ENCODE results near the gene ERCC6. TPM values are rescaled to one million over a fixed set of nuclear protein-coding genes. Genes with fewer than 3 reads are reported as not detected.

Gene ERCC6
- 6.8 TPM for polyA plus RNA-seq (2012; ENCODE audit: insufficient read depth, insufficient read length)

DNA sequence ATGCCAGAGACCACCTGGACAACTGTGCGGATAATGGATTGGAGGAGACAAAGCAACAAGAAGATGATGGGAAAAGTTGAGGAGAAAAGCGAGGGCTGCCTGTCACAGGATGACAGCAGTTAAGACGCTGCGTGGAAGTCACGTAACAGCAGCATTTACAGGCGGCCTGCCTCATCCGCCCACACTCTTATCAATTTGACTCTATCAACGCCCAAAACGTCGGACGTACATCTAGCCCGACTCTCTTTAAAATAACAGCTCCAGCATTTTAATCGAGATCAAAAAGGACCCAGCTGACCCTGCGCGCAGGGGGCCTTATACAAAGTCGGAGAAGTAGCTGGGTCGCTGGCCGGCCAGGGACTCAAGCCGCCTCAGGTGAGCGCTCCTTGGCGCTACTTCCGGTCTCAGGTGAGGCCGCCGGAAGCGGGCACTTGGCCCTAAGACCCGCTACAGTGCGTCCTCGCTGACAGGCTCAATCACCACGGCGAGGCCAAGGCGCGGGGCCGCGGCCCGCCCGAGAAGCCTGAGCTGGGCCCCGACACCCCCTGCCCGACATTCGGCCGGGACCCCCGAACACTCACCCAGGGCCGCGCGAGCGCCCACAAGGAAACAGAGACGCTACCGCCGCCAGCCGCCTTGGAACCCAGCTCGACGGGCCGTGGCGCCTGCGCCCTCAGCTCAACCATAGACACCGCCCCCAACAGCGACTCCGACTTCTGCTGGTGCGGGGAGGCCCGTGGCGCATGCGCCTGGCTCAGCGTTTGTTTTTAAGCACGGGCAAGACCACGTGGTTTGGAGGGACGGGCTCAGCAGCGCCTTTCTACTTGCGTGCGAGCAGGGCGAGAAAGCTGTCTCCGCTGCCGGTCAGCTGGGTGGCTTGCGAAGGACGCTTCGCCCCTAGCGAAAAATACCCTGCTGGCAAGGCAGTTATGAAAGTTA is at the start of gene ERCC6:
Gene ERCC6, minus strand, starts transcription at position 741 of the 939 bp plus-strand sequence.
- DNase-seq (ENCODE audit: low read depth, low spot score): peak; percentile 94
- H3K4me3 ChIP-seq (ENCODE audit: low read length): peak within 1 kb of the TSS; percentile 80

DNA sequence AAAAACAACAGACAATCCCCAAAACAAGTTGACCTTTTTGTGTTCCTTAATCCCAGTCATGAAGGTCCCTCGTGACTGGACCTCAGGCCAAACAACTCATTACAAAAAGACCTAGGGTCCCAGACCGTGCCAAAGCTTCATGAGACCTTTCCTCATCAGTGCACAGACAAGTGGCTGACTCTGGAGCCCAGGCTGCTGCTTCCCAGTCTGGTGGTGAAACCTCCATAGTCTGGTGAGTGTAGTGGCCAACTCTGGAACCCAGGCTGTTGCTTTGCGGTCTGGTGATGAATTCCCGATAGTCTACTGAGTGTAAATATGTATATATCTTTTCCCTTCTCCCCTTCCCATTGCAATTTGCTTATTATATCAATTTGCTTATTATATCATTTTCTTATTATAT is 49.1 kb upstream of the ERCC6 start:
- no peak overlapping the region for H3K4me3 ChIP-seq (ENCODE audit: low read length)
- DNase-seq (ENCODE audit: low read depth, low spot score): no peak

DNA sequence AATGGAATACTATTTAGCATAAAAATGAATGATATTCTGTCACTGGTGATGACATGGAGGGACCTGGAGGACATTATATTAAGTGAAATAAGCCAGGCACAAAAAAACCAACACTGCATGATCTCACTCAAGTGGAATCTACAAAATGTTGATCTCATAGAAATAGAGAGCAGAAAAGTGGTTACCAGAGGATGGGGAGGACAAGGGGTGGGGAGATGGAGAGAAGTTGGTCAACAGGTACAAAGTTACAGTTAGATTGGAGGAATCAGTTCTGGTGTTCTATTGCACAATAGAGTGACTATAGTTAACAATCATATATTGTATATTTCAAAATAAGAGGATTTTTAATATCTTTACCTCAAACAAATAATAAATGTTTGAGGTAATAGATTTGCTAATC is 46.5 kb upstream of the ERCC6 start:
- DNase-seq (ENCODE audit: low read depth, low spot score): no peak

DNA sequence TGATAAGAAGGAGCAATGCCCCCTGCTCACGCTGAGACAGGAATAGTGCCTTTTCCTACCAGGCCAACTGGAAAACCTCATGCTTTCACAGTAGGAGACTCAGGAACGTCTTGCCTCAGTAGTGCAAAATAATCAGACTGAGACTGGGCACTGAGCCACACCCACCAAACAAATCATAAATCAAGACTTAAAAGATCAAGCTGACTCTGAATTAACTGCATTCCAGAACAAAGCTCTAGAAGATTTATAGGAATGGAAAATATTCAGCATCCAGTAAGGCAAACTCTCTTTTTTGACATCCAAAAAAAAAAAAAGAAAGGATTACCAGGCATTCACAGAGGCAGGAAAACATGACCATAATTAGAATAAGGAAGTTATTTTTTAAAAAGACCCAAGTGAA is 40.7 kb upstream of the ERCC6 start:
- DNase-seq (ENCODE audit: low read depth, low spot score): no peak
- no peak overlapping the region for H3K4me3 ChIP-seq (ENCODE audit: low read length)

More for the DNA sequence above, 46.5 kb upstream of the ERCC6 start:
- no peak overlapping the region for H3K4me3 ChIP-seq (ENCODE audit: low read length)

DNA sequence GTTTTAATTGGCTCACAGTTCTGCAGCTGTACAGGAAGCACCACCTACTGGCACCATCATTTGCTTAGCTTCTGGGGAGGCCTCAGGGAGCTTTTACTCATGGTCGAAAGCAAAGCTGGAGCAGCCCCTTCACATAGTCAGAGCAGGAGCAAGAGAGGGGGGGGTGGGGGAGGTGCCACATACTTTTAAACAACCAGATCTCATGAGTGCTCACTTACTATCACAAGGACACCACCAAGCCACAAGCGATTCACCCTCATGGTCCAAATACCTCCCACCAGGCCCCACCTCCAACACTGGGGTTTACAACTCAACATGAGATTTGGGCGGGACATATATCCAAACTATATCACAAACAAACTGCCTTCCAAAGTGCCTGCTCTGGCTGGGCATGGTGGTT is 39.5 kb upstream of the ERCC6 start:
- DNase-seq (ENCODE audit: low read depth, low spot score): no peak
- H3K4me3 ChIP-seq (ENCODE audit: low read length): no peak overlapping the region

DNA sequence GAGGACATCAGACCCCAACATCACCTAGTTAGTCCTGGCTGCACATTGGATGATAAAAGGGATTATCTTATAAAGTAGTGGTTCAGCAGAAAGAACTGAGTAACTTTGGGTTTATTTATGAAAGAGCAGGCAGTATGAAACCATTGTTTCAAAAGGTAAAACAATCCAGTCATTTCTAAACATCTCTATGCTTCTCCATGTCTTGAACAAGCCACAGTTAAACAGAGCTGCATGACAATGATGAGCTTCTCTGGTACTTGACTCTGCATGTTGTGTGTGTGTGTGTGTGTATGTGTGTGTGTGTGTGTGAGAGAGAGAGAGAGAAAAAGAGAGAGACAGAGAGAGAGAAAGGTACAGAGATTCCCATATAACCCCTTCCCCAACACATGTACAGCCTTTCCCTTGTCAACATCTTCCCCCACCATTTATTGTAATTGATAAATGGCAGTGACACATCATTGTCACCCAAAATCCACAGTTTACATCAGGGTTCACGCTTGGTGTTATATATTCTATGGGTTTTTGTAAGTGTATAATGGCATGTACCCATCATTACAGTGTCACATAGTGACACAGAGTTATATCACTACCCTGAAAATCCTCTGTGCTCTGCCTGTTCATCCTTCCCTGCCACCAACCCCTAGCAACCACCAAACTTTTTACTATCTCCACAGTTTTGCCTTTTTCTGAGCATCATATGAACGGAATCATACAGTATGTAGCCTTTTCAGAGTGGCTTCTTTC is 38.4 kb upstream of the ERCC6 start:
- DNase-seq (ENCODE audit: low read depth, low spot score): no peak
- H3K4me3 ChIP-seq (ENCODE audit: low read length): no peak overlapping the region

DNA sequence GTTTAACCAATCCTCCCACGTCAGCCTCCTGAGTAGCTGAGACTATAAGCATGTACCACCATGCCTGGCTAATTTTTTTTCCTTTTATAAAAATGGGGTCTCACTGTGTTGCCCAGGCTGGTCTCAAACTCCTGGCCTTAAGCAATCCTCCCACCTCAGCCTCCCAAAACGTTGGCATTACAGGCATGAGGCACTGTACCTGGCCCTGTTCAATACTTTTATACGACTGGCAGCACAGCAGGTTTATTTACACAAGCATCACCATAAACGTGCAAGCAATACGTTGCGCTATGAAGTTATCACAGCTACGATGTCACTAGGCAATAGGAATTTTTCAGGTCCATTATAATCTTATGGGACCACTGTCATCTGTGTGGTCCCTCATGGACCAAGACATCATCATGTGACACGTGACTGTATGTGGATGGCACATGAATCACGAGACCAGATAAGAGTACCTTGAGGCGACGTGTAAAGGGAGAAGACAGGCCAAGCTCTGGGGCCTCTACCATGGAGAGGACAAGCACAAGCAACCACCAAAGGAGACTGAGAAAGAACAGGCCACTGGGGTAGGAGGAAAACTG is 36.7 kb upstream of the ERCC6 start:
- no peak for DNase-seq (ENCODE audit: low read depth, low spot score)
- no peak overlapping the region for H3K4me3 ChIP-seq (ENCODE audit: low read length)

DNA sequence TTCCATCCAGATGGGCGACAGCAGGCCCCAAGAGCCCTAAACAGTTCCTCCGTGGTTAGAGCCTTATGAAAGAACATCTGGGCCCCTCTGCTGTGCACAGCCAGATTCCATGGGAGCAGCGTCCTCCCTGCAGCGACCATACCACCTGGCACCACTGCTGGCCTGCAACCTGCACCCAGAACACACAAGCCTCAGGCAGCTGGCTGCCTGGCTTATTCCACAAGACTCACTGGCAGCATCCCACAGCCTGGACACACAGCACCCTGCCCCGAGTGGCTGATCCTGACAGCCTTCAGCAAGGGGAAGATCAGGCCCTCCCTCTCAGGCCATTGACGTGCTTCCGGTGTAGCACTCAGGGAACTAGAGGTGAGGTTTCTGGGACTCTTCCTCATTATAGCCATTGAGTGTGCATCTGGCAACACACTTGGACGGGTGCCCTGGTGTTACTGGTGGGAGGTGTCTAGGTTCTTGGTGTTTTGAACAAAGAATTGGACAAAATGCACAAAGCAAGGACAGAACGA is 33.7 kb upstream of the ERCC6 start:
- no peak for DNase-seq (ENCODE audit: low read depth, low spot score)

DNA sequence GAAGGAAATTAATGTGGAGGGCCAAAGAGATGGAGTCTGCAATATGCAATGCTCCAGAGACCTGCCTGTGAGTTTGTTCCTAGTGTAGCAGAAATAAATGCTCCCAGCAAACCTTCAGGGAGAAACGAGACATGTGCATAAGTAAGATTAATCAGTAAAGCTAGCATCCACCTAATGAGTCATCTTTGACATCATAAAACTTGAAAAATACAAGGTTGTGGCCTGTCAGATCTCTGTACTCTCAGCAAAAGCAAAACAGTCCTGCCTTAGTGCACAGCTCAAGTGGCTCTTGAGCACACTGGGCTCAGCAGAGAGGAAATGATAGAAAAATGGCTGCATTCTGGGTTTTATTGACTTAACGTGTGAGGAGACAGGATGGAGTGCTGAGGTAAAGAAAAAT is 32.5 kb upstream of the ERCC6 start:
- no peak for DNase-seq (ENCODE audit: low read depth, low spot score)
- no peak overlapping the region for H3K4me3 ChIP-seq (ENCODE audit: low read length)

More for the DNA sequence above, 33.7 kb upstream of the ERCC6 start:
- H3K4me3 ChIP-seq (ENCODE audit: low read length): no peak overlapping the region

DNA sequence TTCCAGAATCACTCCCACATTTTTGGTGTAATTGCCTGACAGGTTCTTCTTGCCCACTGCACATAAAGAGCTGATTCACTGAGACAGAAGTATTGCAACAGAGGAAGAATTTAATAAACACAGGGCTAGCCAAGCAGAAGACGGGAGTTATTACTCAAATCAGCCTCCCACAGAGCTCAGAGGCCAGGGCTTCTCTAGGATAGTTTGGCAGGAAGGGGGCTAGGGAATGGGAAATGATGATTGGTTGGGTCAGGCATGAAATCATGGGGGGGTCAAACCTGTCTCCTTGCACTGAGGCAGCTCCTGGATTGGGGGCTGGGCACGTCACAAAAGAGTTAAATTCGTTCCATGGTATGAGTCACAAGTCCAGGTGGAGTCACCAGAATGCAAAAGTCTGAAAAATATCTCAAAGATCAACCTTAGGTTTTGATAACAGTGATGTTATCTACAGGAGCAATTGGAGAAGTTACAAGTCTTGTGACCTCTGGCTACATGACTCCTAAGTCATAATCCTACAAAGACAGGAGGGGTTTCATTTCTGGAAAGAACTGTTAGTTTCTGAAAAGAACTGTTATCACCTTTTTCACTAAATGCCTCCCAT is 30.2 kb upstream of the ERCC6 start:
- H3K4me3 ChIP-seq (ENCODE audit: low read length): no peak overlapping the region
- DNase-seq (ENCODE audit: low read depth, low spot score): no peak

DNA sequence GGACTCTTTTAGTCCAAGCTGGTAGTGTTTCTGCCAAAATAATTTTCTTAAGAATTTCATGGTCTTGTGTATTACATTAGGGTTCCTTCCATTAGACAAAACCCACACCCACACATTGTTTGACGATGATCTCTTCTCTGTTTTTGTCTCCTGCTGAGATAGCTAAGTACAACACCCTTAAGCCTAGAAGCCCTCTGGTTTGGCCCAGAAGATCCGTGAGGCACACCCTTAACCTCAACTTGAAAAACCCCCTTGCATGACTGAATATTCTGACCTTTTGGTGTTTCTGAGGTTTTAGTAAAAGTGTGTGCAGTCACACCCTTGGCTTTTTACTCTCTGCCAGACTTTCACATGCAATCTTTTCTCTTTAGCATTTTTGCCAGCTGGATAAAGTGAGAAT is 29.3 kb upstream of the ERCC6 start:
- H3K4me3 ChIP-seq (ENCODE audit: low read length): no peak overlapping the region
- no peak for DNase-seq (ENCODE audit: low read depth, low spot score)

DNA sequence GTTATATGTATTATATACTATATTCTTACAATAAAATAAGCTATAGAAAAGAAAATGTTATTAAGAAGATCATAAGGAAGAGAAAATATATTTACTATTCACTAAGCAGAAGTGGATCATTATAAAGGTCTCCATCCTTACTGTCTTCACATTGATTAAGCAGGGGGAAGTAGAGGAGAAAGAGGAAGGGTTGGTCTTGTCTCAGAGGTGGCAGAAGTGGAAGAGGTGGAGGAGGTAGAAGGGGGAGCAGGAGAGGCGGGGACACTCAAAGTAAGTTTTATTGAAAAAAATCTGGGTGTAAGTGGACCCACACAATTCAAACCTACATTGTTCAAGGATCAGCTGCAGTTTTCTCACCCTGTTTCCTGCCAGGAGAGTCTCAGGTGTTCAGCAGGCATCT is 28.9 kb upstream of the ERCC6 start:
- no peak overlapping the region for H3K4me3 ChIP-seq (ENCODE audit: low read length)
- no peak for DNase-seq (ENCODE audit: low read depth, low spot score)

DNA sequence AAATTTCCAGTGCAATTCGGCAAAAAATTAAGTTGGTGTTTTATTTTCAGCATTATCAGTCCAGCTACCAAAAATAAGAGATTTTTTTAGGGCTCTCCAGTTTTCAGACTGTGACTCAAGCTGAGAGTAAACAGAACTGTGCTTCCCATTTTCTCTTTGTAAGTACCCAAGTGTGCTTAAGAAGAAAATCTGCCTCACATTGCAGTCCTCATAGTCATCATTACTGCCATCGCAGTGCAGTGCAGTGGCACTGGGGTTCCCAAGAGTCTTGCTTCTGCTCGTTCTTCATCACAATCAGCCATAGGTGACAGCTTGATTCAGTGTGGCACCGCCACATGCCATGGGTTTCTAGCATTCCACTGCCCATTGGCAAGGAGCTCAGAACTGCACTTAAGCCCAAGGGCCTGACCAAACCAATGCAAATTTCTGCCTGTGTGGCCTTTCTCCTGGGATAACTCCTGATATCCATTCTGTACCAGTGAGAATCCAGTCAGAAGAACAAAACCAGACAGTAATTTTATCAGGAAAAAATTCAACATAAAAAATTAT is 25.6 kb upstream of the ERCC6 start:
- H3K4me3 ChIP-seq (ENCODE audit: low read length): no peak overlapping the region
- no peak for DNase-seq (ENCODE audit: low read depth, low spot score)

DNA sequence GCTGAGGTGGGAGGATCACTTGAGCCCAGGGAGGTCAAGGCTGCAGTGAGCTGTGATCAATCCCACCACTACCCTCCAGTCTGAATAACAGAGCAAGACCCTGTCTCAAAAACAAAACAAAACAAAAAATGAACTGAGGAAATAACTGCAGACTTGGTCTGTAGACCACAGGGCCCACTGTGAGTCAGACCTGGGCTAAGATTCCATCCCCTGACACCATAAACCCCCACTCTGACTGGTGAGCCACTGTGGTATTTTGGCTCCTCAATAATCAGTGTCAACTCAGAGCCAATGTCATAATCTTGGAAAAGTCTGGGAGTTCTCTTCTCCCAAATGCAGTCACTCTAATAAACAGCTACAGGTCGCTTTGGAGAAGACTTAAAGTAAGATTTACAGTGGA is 24.0 kb upstream of the ERCC6 start:
- DNase-seq (ENCODE audit: low read depth, low spot score): no peak

DNA sequence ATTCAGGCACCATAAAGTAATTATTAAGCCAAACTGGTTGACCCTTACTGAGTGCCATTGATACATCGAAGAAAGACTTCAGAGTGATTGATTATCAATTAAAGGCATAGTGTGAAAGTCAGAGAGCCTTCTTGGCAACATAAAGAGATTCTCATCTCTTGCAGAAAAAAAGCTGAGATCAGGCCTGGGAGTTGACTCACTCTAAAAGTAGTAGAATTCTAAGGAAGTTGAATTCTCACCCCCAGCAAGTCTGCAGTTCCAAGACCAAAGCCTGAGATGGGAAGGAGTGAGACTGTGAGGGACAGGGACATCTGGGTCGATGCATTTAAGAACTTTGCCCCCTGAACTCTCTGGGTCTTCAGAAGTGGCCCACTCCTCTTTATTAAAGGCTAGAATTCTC is 21.6 kb upstream of the ERCC6 start:
- H3K4me3 ChIP-seq (ENCODE audit: low read length): no peak overlapping the region
- DNase-seq (ENCODE audit: low read depth, low spot score): no peak

More for the DNA sequence above, 24.0 kb upstream of the ERCC6 start:
- H3K4me3 ChIP-seq (ENCODE audit: low read length): no peak overlapping the region

DNA sequence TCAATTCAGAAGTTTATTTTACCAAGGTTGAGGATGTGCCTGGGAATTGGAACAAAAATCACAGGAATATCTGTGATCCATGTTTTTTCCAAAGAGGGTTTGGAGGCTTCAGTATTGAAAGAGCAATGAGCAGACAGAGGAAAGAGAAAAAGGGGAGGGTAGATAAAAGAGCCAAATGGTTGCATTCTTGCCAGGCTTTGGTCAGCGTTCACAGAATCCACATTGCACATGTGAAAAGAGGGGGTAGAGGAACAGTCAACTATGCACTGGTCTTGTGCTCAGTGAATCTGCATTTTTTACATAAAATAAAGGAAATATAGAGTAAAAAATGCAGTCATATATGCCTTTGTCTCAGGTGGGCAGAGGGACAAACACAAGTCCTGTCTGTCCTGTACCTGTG is 20.6 kb upstream of the ERCC6 start:
- no peak overlapping the region for H3K4me3 ChIP-seq (ENCODE audit: low read length)
- no peak for DNase-seq (ENCODE audit: low read depth, low spot score)

DNA sequence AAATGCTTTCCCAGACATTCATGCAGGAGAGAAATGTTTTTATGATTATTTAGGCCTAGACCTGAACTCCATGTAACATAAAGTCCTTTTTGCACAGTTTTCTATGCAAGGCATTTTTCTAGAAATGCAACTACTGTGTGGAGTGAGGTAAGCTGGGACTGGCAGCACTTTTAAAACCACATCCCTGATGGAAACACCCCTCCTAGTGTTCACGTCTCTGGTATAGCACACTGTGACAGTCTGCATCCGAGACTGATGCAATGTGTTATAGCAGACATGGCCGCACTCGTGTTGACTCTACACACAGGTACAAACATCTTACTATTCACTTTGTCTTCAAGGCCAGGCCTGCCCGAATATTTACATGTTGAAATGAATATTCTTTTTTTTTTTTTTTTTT is 19.3 kb upstream of the ERCC6 start:
- DNase-seq (ENCODE audit: low read depth, low spot score): peak; percentile 18
- no peak overlapping the region for H3K4me3 ChIP-seq (ENCODE audit: low read length)

DNA sequence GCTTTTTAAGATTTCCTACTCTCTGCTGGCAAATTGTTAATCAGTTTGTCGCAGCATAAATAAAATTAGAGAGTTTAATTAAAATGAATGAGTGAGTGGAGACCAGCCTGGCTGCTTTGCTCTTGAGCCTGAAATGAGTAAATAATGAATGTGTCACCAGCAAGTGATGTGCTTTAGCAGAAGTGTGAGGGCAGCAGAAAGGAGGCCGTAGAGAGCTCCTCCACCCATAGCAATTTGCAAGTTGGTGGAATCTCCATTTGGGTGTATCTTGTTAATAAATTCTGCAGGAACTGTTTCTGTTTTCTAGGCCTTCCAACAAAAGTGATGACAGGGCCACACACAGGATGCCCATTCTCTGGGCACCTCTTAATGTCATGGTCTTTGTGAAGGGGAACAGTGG is 18.8 kb upstream of the ERCC6 start:
- no peak overlapping the region for H3K4me3 ChIP-seq (ENCODE audit: low read length)
- DNase-seq (ENCODE audit: low read depth, low spot score): no peak

DNA sequence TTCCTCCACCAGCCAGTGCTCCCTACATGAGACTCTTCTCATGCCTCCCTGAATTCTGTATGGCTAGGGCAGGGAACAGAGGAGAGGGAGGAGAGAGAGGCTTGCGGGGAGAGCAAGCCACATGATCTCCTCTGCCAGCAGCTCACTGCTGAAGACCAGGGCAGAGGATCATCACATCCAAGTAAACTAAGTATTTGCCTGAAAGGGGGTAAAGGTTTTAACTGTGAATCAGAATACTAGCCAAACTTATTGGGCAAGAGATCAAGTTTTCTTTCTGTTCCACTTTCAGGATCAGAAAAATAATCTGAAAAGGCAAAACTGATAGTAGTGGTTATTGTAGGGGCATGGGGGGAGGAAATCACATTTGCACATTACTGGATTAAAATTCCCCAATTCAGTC is 17.8 kb upstream of the ERCC6 start:
- no peak overlapping the region for H3K4me3 ChIP-seq (ENCODE audit: low read length)
- no peak for DNase-seq (ENCODE audit: low read depth, low spot score)

Data from Jurkat, Clone E6-1 (cell line).